HG03565 (cell line): ENCODE results near the gene DGKA.
A peak's percentile ranks its signal among the peaks of the same experiment; 100 is the strongest.
"Not testable (repeated sequence)": the region's sequence is repeated elsewhere in the genome, so short reads cannot be mapped to it uniquely, and the experiment has no call there.

ENCODE experiments used
- ATAC-seq: cut with Tn5 transposase; IDR thresholded peaks from one replicate; pipeline ENCODE4 v1.9.1; 2021; ENCODE audit warnings: mild to moderate bottlenecking, moderate library complexity; ENCODE audit not compliant: unreplicated experiment

DGKA gene

DNA sequence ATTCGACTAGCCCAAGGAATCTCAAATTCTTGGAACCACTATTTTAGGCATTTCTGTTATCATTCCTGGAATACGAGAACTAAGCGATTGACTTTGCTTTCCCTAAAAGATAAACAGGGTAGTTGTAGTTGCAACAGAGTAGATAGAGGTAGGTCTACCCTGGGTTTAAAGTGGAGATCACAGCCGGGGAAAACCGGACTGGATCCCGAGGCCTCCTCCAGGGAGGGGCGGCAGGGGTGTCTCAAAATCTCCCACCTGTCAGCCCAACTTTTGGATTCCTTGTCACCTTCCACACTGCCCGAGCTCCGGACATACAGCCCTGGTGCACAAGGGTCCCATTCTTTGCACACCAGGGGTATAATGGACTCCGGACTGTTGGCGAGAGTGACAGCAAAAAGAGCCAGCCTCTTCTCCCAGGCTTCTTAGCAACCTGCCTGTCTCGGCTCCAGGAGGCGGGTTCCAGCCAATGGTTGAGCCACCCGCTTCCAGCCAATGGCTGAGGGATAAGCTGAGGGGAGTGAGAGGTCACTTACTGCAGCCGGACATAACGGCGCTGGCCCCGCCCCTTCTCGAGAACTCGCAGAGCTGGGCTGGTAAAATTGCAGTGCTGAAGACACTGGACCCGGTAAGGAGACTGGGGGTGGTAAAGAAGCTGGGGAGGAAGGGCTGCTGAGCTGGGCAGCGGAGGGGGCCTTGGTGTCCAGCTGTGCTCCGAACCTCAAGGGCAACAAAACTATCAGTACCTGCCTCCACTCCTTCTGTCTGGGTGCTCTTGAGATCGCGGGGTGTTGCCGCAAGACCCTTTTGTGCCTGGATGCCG is 66.0 kb downstream of the DGKA start, which contains the start of gene SUOX:
Gene SUOX, plus strand, starts transcription at position 562 of the 820 bp plus-strand sequence. CDS start 4,946 bp downstream, outside the sequence.
- peak; percentile 97 for ATAC-seq

DNA sequence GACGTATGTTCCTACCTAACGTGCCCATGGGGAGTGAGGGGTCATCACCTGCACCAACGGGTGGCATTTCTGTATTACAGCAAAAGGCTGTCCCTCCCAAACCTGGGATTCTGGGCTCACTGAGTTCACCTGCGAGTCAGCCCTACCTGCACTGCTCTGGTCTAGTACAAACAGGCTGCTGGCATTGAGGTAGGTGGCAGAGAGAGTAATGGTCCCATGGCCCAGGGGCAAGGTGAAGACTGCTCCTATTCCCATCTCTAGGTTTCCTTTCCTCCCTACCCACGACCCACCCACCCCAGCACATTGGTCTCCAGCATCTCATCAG is 66.5 kb downstream of the DGKA start:
- ATAC-seq = no peak

DNA sequence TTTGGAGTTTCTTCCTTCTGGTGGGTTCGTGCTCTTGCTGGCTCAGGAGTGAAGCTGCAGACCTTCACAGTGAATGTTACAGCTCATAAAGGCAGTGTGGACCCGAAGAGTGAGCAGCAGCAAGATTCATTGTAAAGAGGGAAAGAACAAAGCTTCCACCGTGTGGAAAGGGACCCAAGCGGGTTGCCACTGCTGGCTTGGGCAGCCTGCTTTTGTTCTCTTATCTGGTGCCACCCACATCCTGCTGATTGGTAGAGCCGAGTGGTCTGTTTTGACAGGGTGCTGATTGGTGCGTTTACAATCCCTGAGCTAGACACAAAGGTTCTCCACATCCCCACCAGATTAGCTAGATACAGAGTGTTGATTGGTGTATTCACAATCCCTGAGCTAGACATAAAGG is 68.6 kb downstream of the DGKA start:
- not testable (repeated sequence) for ATAC-seq

- not testable (repeated sequence) for ATAC-seq
Observed at GRCh38 chr12:55999999-56000540, 69.1 kb downstream of the DGKA start.

DNA sequence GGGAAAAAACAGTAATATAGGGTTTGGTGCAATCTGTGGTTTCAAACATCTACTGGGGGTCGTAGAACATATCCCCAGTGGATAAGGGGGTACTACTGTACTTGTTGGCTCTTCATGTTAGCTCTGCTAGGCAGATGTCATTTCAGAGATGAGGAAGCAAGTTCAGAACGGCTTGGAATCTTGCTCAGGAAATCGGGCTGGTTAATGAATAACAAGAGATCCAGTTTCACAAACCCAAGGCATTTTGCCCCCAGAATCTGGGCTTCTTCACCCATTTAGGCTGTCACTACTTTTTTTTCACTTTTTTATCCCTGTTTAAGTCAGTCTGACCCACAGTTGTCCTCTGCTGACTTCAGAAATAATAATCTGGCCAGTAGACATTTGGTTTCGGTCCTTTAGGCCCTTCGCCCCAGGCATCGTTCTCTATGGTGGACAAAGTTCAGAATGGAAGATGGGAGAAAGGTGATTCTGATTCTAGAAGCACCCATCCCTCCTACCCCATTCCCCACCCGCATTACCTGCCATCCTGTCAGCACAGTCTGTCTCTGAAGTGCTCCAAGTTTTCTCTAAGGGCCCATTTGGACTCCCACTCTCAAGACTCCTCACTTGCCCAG is 70.6 kb downstream of the DGKA start:
- ATAC-seq = no peak

DNA sequence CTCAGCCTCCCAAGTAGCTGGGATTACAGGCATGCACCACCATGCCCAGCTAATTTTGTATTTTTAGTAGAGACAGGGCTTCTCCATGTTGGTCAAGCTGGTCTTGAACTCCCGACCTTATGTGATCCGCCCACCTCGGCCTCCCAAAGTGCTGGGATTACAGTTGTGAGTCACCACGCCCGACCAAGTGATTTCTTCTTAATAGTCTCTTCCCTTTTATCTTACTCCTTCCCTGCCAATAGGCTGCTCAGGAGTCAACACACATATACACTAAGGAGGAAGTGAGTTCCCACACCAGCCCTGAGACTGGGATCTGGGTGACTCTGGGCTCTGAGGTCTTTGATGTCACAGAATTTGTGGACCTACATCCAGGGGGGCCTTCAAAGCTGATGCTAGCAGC is 72.4 kb downstream of the DGKA start:
- ATAC-seq = not testable (repeated sequence)
